ENCODE data around the gene DAB2IP. TPM values are rescaled to one million over a fixed set of nuclear protein-coding genes. Genes with fewer than 3 reads are reported as not detected.

DAB2IP gene
- total RNA-seq, 1 experiment from 2014 or later: 17.0 TPM

DNA sequence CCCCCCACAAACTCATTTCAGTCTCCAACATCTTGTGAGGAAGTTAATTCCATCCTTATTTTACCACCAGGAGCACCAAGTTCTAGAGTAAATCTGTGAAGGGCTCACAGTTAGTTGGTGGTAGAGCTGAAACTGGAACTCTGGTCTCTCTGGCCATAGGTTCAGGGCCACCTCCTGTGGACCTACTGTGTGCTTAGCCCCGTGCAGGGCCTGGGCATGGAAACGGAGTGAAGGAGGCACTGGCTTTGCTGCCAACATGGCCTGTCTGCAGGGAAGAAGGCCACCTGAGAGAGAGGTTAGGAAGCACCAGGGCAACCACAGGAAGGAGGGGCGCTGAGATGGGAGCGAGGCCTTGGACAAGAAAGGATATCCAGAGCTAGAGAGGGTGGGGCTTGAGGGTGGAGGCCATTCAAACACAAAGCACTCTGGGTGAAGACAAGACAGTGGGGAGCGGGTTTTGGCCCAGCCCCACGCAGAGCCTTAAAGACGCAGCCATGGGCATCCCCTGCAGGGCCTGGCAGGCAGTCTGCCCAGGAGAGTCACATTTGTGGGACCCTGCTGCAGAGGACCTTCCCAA is 16.0 kb upstream of the DAB2IP start:
- ChIA-PET CTCF (interaction anchor here (0.7 to 1.1 kb wide), 3 partner anchors 18 to 88 kb away, joined by 3 read pairs; no protein-coding TSS in a partner anchor), POLR2A (no interaction called here)
- H3K4me1 Mint-ChIP-seq (ENCODE audit: insufficient read depth, unreplicated experiment): peaks cover 15% of the 10 kb centered on the region
- no peaks in the 10 kb centered on the region for H3K27me3 Mint-ChIP-seq (ENCODE audit: insufficient read depth, unreplicated experiment)
- TF ChIP-seq CTCF (IDR thresholded peaks at IDR 0.05; ENCODE audit: unreplicated experiment): no peak
- peak overlapping the region; percentile 3 for H3K27ac Mint-ChIP-seq (ENCODE audit: low read depth, unreplicated experiment)
- no TSS peak for BruUV-seq (replicated peaks)
- no peak for DNase-seq (ENCODE audit: unreplicated experiment)
- intact Hi-C loops (cut with micrococcal nuclease): no loop called here
- H3K4me3 Mint-ChIP-seq (ENCODE audit: unreplicated experiment): no peak overlapping the region
- H3K36me3 Mint-ChIP-seq (ENCODE audit: insufficient read depth, unreplicated experiment): no peaks in the 10 kb centered on the region
- H3K9me3 Mint-ChIP-seq (ENCODE audit: unreplicated experiment): no peaks in the 10 kb centered on the region

DNA sequence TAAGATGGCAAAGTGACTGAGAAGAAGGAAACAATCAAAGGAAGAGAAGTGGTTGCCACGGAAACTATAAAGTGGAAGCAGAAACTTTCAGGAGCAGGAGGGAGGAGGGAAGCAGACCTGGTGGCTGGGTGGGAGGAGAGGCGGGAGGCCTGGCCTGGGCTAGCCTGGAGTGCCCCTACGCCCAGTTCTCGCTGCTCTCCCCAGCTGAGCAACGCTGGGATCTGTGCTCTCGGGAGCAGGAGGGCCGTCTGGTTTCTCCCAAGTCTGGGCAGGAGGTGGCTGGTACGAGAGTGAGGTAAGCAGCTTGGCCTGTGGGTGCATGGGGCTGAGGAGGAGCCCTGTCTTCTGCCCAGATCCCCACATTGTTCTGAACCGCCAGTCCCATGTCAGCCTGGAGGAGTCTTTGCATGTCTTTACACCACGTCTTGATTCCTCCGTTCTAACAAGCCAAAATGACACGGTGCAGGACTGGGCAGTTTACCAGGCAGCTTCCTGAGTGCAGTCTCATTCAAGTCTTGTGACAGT is 15.0 kb upstream of the DAB2IP start:
- Mint-ChIP-seq H3K36me3 (ENCODE audit: insufficient read depth, unreplicated experiment) (no peaks in the 10 kb centered on the region), H3K9me3 (ENCODE audit: unreplicated experiment) (no peaks in the 10 kb centered on the region), H3K27me3 (ENCODE audit: insufficient read depth, unreplicated experiment) (peaks cover under 1% of the 10 kb centered on the region), H3K4me1 (ENCODE audit: insufficient read depth, unreplicated experiment) (peaks cover 15% of the 10 kb centered on the region), H3K4me3 (ENCODE audit: unreplicated experiment) (no peak overlapping the region), H3K27ac (ENCODE audit: low read depth, unreplicated experiment) (no peak overlapping the region)
- DNase-seq (ENCODE audit: unreplicated experiment): no peak
- BruUV-seq (replicated peaks): no TSS peak
- TF ChIP-seq CTCF (IDR thresholded peaks at IDR 0.05; ENCODE audit: unreplicated experiment): no peak
- ChIA-PET POLR2A (interaction anchor here (0.6 kb wide), 1 partner anchor 60 kb away, joined by 3 read pairs; no protein-coding TSS in a partner anchor), CTCF (no interaction called here)
- intact Hi-C loops (cut with micrococcal nuclease): no loop called here

GRCh38 chr9:121636978-121637712 is 14.3 kb upstream of the DAB2IP start:
- no peaks in the 10 kb centered on the region for H3K9me3 Mint-ChIP-seq (ENCODE audit: unreplicated experiment)
- no peak for TF ChIP-seq CTCF (IDR thresholded peaks at IDR 0.05; ENCODE audit: unreplicated experiment)
- H3K4me1 Mint-ChIP-seq (ENCODE audit: insufficient read depth, unreplicated experiment): peaks cover 15% of the 10 kb centered on the region
- intact Hi-C loops (cut with micrococcal nuclease): no loop called here
- H3K27me3 Mint-ChIP-seq (ENCODE audit: insufficient read depth, unreplicated experiment): peaks cover 8% of the 10 kb centered on the region
- BruUV-seq (replicated peaks): no TSS peak
- POLR2A ChIA-PET: interaction anchor here (0.7 to 1.0 kb wide), 2 partner anchors 44 to 358 kb away, joined by 3 read pairs; no protein-coding TSS in a partner anchor
- no peak for DNase-seq (ENCODE audit: unreplicated experiment)
- CTCF ChIA-PET: no interaction called here
- H3K27ac Mint-ChIP-seq (ENCODE audit: low read depth, unreplicated experiment): no peak overlapping the region
- no peak overlapping the region for H3K4me3 Mint-ChIP-seq (ENCODE audit: unreplicated experiment)
- no peaks in the 10 kb centered on the region for H3K36me3 Mint-ChIP-seq (ENCODE audit: insufficient read depth, unreplicated experiment)

DNA sequence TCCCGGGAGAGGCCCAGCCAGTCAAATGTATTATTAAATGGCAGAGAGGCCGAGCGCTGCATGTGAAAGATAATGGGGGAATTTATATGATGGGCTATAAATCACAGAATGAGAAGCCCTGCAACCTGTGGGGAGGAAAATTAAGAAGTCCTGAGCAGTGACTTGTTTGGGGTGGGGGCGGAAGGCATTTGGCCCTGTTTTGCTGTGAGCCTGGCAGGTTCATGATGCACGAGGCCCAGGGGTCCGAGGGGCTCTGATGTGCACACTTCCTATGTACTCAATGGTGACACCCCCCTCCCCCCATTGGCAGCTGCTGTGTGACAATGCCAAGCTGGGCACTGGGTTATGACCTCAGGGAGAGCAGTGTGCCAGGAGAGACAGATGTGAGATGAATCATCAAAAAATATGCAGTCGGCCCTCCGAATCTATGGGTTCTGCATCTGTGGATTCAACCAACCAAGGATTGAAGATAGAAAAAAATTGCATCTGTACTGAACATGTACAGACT is 13.7 kb upstream of the DAB2IP start:
- BruUV-seq (replicated peaks): no TSS peak
- peak; percentile 55 for DNase-seq (ENCODE audit: unreplicated experiment)
- Mint-ChIP-seq H3K36me3 (ENCODE audit: insufficient read depth, unreplicated experiment) (no peaks in the 10 kb centered on the region), H3K27me3 (ENCODE audit: insufficient read depth, unreplicated experiment) (peaks cover 14% of the 10 kb centered on the region), H3K9me3 (ENCODE audit: unreplicated experiment) (no peaks in the 10 kb centered on the region), H3K4me3 (ENCODE audit: unreplicated experiment) (no peak overlapping the region), H3K27ac (ENCODE audit: low read depth, unreplicated experiment) (no peak overlapping the region), H3K4me1 (ENCODE audit: insufficient read depth, unreplicated experiment) (peaks cover 15% of the 10 kb centered on the region)
- POLR2A ChIA-PET: interaction anchor here (0.6 to 1.0 kb wide), 3 partner anchors 44 to 357 kb away, joined by 3 read pairs; no protein-coding TSS in a partner anchor
- no peak for TF ChIP-seq CTCF (IDR thresholded peaks at IDR 0.05; ENCODE audit: unreplicated experiment)
- intact Hi-C loops (cut with micrococcal nuclease): no loop called here
- CTCF ChIA-PET: no interaction called here
